Effector memory CD4-positive, alpha-beta T cell (primary cell): ENCODE data around the gene ATP6AP1.

Experiments used
- DNase-seq, 3 donors: peaks; one replicate each; pipeline ENCODE4 v3.0.0-alpha.2; 2020
- H3K27ac ChIP-seq: 2 replicates; pipeline ENCODE4 v1.7.0; 2013; ENCODE audit warnings: mild to moderate bottlenecking, low read length, moderate library complexity; ENCODE audit not compliant: insufficient read depth, poor library complexity, severe bottlenecking
- H3K27me3 ChIP-seq: replicated peaks from 2 replicates; pipeline ENCODE4 v1.7.0; 2013; ENCODE audit warnings: mild to moderate bottlenecking, low read length; ENCODE audit not compliant: insufficient read depth, control insufficient read depth, poor library complexity, severe bottlenecking
- H3K36me3 ChIP-seq: 2 replicates; pipeline ENCODE4 v1.7.0; 2013; ENCODE audit warnings: mild to moderate bottlenecking, low read length, moderate library complexity; ENCODE audit not compliant: control insufficient read depth, insufficient read depth
- H3K4me1 ChIP-seq: 2 replicates; pipeline ENCODE4 v1.7.0; 2013; ENCODE audit warnings: low read length, mild to moderate bottlenecking; ENCODE audit not compliant: control insufficient read depth, insufficient read depth, poor library complexity, severe bottlenecking
- H3K4me3 ChIP-seq: 2 replicates; pipeline ENCODE4 v1.7.0; 2013; ENCODE audit warnings: low read length, low read depth, mild to moderate bottlenecking; ENCODE audit not compliant: insufficient read depth, poor library complexity, severe bottlenecking
- H3K9me3 ChIP-seq: 2 replicates; pipeline ENCODE4 v1.7.0; 2013; ENCODE audit warnings: mild to moderate bottlenecking, low read length, moderate library complexity; ENCODE audit not compliant: control insufficient read depth

The ATP6AP1 gene

GRCh38 chrX:154446430-154446829 lies 18.0 kb downstream of the ATP6AP1 start:
- DNase-seq: no peak
- Histone ChIP-seq H3K9me3 (no peaks in the 10 kb centered on the region), H3K4me3 (no peak overlapping the region), H3K36me3 (peaks cover 22% of the 10 kb centered on the region), H3K4me1 (peaks cover 22% of the 10 kb centered on the region), H3K27ac (no peak overlapping the region), H3K27me3 (no peaks in the 10 kb centered on the region)

GRCh38 chrX:154448484-154448883 lies 20.0 kb downstream of the ATP6AP1 start:
- Histone ChIP-seq H3K4me1 (peaks cover 14% of the 10 kb centered on the region), H3K27ac (no peak overlapping the region), H3K4me3 (no peak overlapping the region), H3K27me3 (no peaks in the 10 kb centered on the region), H3K9me3 (no peaks in the 10 kb centered on the region), H3K36me3 (peaks cover 22% of the 10 kb centered on the region)
- no peak for DNase-seq

GRCh38 chrX:154449618-154450017 lies 21.1 kb downstream of the ATP6AP1 start:
- Histone ChIP-seq H3K27ac (no peak overlapping the region), H3K9me3 (no peaks in the 10 kb centered on the region), H3K4me1 (peaks cover 8% of the 10 kb centered on the region)

GRCh38 chrX:154450312-154450711 lies 21.8 kb downstream of the ATP6AP1 start:
- peaks cover under 1% of the 10 kb centered on the region for H3K4me1 ChIP-seq
- no peak overlapping the region for H3K4me3 ChIP-seq
- no peak for DNase-seq
- no peak overlapping the region for H3K27ac ChIP-seq
- no peaks in the 10 kb centered on the region for H3K27me3 ChIP-seq
- peaks cover 22% of the 10 kb centered on the region for H3K36me3 ChIP-seq
- no peaks in the 10 kb centered on the region for H3K9me3 ChIP-seq

More at GRCh38 chrX:154449618-154450017, 21.1 kb downstream of the ATP6AP1 start:
- no peak overlapping the region for H3K4me3 ChIP-seq
- no peak for DNase-seq
- peaks cover 22% of the 10 kb centered on the region for H3K36me3 ChIP-seq
- H3K27me3 ChIP-seq: no peaks in the 10 kb centered on the region

- Histone ChIP-seq H3K36me3 (peaks cover 17% of the 10 kb centered on the region), H3K27me3 (no peaks in the 10 kb centered on the region), H3K4me3 (no peak overlapping the region), H3K4me1 (no peaks in the 10 kb centered on the region), H3K9me3 (no peaks in the 10 kb centered on the region), H3K27ac (no peak overlapping the region)
- DNase-seq: no peak
Measured at GRCh38 chrX:154452823-154453222, 24.3 kb downstream of the ATP6AP1 start.

GRCh38 chrX:154457491-154458115 lies 29.1 kb downstream of the ATP6AP1 start:
- peak; percentile 51 to 56 (median 51) for DNase-seq

GRCh38 chrX:154458116-154458953 lies 29.9 kb downstream of the ATP6AP1 start, which contains the start of gene PLXNA3:
Gene PLXNA3 (plus strand): TSS chrX:154458281. CDS start chrX:154460184, 1,903 bp downstream.
- peak; percentile 46 to 56 (median 54) for DNase-seq
- peaks cover 4% of the 10 kb centered on the region for H3K4me1 ChIP-seq
- H3K27ac ChIP-seq: peak within 1 kb of the TSS; percentile 58

More at GRCh38 chrX:154457491-154458115, 29.1 kb downstream of the ATP6AP1 start:
- no peaks in the 10 kb centered on the region for H3K9me3 ChIP-seq
- no peaks in the 10 kb centered on the region for H3K36me3 ChIP-seq
- no peak overlapping the region for H3K27ac ChIP-seq
- peaks cover 4% of the 10 kb centered on the region for H3K4me1 ChIP-seq
- no peaks in the 10 kb centered on the region for H3K27me3 ChIP-seq
- H3K4me3 ChIP-seq: peak overlapping the region; percentile 34

GRCh38 chrX:154458954-154459778 lies 30.7 kb downstream of the ATP6AP1 start:
- H3K4me1 ChIP-seq: peaks cover 4% of the 10 kb centered on the region
- no peaks in the 10 kb centered on the region for H3K27me3 ChIP-seq
- peak overlapping the region; percentile 61 for H3K4me3 ChIP-seq
- H3K9me3 ChIP-seq: no peaks in the 10 kb centered on the region
- peaks cover 2% of the 10 kb centered on the region for H3K36me3 ChIP-seq
- H3K27ac ChIP-seq: peak overlapping the region; percentile 58
- DNase-seq: no peak

More at GRCh38 chrX:154458116-154458953, 29.9 kb downstream of the ATP6AP1 start, which contains the start of gene PLXNA3:
- Histone ChIP-seq H3K9me3 (no peaks in the 10 kb centered on the region), H3K36me3 (no peaks in the 10 kb centered on the region), H3K27me3 (no peaks in the 10 kb centered on the region), H3K4me3 (peak within 1 kb of the TSS; percentile 61)

GRCh38 chrX:154459832-154460231 lies 31.4 kb downstream of the ATP6AP1 start:
- no peak overlapping the region for H3K4me3 ChIP-seq
- H3K4me1 ChIP-seq: peaks cover 4% of the 10 kb centered on the region
- no peak overlapping the region for H3K27ac ChIP-seq
- DNase-seq: no peak
- peaks cover 3% of the 10 kb centered on the region for H3K36me3 ChIP-seq
- H3K27me3 ChIP-seq: no peaks in the 10 kb centered on the region
- H3K9me3 ChIP-seq: no peaks in the 10 kb centered on the region
